T follicular helper cell (primary cell): ENCODE results near the gene NELL1.

Experiments
- DNase-seq: peaks from one replicate; pipeline ENCODE4 v3.0.0-alpha.2; 2020; ENCODE audit warnings: low read depth

NELL1 gene

DNA sequence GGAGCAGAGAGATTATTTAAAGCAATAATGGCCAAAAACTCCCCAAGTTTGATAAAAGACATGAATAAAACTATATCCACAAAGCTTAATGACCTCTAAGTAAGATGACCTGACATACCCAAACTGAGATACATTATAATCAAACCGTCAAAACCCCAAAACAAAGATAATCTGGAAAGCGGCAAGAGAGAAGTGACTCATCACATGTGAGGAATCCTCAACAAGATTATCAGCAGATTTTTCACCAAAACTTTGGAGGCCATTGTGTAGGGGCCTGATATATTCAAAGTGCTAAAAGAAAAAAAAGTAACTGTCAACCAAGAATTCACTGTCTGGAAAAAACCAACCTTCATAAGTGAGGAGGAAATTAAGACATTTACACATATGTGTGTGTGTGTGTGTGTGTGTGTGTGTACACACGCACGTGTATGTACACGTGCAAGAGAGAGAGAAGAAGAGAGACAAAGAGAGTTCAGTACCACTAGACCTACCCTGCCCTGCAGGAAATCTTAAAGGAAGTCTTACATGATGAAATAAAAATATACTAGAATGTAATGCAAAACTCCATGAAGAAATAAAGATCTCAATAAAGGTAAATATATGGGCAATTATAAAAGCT is 752.4 kb downstream of the NELL1 start:
- no peak for DNase-seq

DNA sequence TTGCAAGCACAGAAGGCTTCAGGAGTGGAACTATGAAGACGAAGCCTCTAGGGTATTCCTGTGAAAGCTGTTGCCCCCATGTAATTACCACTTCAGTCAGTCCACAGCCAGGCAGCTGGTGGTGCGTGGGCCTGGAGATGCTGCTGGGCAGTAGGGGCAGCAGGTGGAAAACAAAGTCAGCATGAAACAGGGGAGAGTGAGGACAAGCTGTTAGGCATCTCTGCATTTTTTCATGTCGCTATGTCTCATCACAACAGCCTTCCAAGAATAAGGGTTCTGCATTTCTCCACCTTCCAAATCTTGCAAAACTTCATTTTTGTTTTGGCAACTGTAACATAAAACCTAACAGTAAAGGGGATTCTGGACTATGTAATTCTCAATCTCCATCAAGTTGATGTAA is 757.5 kb downstream of the NELL1 start:
- DNase-seq, result no peak

DNA sequence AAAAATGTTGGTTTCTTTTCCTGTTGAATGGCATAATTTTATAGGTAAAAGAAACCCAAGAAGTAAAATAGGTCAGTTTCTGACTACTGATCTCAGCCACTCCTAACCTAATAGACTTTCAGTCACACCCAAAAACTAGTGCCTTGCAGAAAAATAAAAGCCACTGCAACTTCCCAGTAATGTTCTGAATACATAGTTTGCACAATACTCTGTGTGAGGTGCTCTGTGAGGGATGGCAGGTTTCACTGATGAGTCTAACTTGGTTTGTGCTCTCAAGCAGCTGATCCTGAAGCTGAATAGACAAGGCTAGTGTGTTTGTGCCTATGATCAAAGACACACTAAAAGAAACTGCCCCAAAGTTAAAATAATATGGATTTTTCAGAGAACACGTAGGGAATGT is 758.3 kb downstream of the NELL1 start:
- no peak for DNase-seq

DNA sequence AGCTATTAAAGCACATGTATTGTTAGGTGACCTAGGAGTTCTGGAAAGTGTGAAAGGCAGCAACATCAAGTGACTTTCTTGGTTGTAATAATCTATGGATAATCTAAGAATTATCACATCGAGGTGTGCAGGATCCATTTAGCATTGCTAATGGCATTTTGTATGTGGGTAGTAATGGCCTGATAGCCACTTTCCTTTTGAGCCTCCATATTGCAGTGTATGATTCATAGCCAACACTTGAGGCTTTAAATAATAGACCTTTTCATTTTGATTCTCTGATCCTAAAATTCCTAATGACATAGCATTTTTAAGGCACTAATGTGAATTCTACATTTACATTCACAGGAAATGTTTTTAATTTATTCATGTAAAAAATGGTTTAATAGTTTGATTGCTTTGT is 759.4 kb downstream of the NELL1 start:
- no peak for DNase-seq

DNA sequence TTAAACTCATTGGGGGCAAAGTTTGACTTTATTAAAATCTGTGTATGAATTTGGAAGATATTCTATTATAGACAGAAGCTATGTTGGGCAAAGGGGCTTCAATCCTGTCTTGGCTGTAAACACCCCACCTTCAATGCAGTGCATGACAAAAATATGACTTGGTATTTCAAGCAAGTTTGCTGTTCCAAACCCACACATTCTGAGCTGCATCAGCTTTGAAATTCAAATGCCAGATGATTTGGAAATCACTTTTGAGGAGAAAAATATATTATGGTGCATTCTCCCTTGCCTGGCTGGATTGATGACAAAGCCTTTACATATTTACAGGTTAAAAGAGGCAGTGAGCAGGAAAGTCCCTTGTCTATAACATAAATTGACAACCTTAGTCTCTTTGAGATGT is 760.0 kb downstream of the NELL1 start:
- no peak for DNase-seq

DNA sequence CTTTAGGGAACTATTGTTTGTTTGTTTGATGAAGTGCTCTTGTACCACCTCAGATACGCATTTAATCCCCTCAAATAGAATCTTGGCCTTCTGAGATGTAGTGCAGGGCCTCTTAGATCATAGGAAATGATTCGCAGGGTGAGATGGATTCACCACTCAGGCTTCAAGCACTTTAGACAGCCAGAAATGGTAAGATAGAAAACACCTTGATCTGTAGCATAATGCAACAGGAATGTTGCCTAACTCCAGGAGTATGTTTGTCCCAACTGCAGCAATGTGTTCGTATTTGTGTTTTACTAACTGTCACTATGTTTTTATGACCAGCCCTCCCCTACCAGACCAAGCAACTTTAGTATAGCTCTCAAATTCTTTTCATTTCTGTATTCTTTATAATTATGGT is 761.2 kb downstream of the NELL1 start:
- DNase-seq, result no peak

DNA sequence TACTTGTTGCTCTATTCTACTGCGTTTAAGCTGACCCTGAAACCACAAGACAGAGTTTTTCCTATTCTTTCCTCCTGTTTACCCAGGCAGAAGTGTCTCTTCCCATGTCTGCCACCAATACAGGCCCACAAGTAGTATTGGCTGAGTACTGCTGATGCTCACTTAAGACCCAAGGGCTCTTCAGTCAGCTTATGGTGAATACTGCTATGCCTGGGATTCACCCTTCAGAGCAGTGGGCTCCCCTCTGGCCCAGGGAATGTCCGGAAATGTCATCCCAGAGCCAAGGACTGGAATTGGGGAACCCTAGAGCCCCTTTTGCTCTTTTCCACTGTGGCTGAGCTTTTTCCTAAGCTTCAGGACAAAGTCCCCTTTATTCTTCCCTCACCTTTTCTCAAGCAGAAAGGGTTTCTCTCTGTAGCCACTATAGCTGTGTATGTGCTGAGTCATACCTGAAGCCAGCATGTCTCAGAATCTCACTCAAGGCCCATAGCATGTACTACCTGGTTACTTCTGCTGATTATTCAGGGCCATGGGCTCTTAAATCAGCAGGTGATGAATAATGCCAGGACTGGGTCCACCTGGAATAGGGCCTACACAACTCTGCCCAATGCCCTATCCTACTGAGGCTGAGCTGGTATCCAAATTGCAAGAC is 777.7 kb downstream of the NELL1 start:
- no peak for DNase-seq

DNA sequence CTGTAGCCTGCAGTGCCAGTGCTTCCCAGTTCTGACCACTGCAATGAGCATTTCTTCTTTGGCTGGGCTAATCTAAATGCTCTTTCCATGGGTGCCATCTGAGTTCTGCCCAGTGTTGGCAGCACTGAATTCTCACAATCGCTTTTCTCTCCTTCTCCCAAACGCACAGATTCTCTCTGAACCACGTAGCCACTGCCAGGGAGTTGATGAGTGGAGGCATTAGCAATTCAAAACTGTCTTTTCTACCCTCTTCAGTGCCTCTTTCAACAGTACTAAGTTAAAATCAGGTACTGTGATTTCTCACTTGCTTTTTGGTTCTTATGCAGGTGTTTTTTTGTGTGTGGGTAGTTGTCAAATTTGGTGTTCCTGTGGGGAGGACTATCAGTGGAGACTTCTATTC is 778.5 kb downstream of the NELL1 start:
- no peak for DNase-seq

DNA sequence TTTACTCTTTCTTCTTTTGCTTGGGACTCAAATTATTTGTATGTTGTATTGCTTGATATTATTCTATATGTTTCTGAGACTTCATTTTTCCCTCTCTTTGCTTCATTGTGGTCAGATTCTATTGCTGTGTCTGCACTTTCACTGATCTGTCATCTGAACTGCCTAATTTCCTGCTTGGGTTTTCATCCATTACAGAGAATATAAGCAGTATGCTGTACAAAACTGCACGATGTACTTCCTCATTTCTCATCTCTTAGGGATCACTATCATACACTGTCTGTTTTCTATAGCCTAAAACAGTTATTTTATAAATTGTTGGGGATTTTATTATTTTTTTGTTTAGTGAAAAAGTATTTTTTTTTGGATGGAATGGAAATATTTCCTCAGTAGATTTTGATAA is 786.8 kb downstream of the NELL1 start:
- no peak for DNase-seq

DNA sequence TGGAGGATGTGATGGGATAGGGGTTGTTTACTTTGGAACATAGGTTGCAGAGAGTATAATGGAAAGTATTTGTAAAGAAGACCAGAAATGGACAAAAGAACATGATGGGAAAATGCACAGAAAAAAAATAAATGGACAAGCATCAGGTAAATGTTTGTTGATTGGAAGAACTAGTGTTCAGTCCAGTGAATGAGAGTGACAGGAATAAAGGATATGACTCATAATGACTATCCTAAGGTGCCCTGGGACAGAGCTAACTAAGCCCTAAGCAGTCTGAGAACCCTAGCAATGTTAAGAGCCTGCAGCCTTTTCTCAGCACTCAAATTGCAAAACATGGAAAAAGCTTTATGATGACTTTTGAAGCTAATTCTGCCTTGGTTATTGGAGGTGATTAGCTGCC is 790.7 kb downstream of the NELL1 start:
- DNase-seq, result no peak

DNA sequence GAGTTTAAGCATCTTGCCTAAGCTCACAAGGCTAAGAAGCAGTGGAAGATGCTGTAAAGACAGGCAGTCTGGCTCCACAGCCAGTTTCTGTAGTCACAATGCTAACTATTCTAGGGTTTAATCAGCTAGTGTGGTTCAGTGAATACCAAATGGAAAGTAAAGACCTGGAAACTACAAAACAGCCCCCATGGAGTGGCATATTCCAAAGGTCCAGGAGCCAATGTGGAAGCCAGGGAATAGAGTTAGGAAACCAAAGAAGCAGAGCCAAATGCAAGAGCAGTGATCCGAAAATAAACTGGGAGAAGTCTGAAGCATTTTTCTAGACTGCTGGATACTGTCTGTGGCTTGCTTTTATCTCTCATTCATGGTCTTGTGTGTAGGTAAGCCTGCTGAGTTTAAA is 792.3 kb downstream of the NELL1 start:
- no peak for DNase-seq

DNA sequence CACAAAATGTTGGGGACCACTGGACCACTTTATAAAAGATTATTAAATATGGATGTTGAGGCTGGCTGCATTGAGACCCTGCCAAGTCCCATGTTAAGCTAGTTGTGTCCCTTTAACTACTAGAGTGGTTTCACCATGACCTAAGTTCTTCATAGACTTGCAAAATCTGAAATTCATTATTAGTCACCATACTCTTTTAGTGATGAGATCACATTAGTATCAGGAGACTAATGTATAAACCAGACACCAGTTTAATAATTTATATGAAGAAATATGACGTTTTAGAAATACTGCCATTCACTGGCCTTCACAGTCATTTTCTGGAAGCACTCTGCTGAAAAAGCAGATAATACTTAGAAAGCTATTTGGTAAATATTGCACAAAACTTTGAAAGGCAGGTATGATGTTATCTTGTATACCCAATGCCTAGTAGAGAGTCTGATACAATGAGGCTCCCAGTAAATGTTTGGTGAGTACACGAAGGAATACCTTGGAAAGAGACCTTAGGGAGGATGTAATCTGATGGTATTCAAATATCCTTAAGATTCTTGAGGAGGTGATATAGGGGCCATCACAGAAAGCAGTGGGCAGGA is 795.3 kb downstream of the NELL1 start:
- DNase-seq, result no peak

DNA sequence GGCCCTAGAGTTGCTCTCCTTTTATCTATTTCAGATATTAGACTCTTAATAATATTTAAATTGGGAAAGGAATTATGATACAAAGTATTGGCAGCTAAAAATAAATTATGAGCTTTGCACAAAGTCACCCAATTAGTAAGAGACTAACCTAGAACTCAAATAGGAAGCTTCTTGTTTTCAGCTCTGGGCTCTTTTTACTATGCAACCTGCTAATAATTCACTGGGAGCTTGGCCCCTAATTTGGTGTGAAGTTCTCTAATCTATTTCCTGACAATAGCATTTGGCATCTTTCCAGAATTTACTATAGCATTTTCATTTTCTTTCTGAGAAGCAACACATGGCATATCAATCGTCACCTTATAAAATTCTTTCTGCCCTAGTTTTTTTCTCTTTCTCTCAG is 795.8 kb downstream of the NELL1 start:
- no peak for DNase-seq

DNA sequence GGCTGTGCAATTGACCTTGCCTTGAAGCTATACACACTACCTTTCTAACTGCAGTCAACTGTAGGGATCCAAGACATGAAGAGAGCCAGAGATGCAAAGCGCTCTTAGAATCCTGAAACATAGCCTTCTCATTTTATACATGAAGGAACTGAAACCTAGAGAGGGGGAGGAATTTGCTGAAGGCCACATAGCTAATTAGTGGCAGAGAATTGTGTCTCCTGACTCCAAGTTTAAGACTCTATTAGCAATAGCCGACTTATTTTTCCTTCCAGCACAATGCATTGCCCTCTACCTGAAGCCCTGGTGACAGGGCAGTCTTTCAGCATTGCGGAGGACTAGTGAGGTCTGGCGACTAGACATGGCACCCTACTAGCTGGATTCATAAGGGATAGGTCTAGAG is 796.5 kb downstream of the NELL1 start:
- DNase-seq, result no peak

DNA sequence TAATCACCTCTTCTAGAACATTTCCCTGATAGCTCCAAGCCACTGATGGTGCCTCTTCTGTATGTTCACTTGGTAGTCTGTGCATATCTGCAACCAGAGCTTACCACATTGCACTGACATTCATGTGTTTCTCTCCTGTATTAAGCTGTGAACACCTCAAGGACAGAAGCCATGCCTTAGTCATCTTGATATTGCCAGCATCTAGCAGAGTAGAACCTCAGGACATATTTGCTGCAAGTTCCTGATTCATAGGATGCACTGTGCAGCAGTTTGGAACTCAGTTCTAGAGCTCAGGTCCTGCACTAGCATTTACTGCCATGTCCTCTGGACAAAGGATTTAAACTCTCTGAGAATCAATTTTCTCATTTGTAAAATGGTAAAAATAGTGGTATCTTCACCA is 801.1 kb downstream of the NELL1 start:
- no peak for DNase-seq

DNA sequence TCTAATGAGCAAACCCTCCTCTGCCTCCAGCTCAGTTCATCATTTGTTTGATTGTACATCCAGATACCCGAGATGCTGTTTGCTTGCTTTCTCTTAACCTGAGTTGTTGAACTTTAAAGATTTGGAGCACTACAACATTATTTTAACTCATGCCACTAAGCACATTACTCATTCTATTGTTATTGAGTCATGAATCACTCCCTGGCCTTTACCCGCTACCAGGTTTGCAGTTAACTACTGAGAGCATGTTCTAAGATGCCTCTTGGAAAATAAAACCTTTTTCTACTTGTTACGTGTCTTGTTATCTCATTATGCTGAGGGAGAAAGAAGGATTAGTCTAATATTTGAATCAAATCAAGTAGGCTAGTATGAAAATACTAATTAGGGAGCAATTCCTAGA is 802.9 kb downstream of the NELL1 start:
- no peak for DNase-seq

DNA sequence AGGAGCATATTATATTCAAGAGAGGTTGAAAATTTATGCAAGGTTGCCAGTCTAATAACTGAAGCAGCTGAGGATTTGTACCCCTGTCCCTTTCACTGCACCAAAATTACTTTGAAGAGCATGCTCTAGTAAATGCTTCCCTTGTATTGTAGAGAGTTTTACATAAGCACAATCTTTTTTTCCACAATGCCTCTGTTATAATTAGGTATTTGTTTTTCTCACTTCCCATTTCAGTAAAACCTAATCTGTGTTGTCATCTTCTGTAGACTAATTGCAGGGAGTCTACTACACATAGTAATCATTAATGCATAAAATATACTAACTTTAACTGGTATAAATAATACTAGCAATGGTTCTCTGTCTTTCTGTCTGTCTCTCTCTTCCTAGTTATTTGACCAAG is 805.1 kb downstream of the NELL1 start:
- no peak for DNase-seq

DNA sequence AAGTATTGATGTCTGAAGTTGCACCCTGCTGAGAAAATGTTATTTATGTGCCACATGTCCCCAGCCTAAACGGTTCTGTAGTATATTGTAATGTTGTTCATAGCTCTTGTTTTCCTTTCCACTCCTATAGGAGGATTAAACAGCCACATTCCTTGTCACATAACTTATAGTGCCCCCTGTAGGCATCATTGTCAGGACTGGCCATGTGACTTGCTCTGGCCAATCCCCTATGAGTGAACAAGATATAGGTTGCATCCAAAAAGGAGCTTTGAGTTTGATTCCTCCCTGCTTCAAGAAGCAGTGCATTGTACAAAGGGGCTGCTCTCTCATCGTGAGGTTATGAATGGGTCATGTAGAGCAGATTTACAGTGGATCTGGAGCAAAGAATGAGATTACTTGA is 805.9 kb downstream of the NELL1 start:
- DNase-seq, result no peak

DNA sequence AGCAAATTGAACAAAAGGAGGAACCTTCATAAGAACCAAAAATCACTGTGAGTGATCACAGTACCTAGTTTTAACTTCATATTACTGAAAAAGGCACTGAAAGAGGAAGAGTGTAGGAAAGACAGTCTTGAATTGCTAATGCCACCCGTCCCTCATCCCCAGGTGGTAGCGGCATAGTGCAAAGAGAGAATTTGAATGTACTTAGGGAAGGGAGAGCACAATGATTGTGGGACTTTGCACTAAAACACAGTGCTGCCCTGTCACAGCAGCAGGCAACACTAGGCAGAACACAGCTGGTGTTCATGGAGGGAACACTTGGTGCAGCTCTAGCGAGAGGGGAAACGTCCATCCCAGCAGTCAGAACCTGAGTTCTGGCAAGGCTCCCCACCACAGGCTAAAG is 807.2 kb downstream of the NELL1 start:
- DNase-seq, result no peak

DNA sequence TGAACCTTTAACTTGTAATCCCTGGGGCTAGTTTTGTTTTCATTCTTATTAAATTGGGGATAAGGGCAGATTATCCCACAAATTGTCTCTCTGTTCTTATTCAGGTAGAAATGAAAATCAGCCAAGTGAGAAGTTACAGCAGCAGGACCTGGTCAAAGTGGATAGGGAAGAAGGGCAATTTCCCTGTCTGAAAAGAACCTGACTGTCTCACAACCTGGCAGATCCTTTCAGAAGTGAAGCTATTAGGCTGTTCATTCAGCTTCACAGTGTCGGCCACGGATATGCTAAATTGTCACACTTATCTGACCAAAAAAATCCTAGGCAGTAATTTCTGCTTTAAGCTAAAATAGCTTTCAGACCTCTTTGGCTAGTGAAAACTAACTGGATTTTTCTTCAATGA is 810.9 kb downstream of the NELL1 start:
- DNase-seq, result no peak

DNA sequence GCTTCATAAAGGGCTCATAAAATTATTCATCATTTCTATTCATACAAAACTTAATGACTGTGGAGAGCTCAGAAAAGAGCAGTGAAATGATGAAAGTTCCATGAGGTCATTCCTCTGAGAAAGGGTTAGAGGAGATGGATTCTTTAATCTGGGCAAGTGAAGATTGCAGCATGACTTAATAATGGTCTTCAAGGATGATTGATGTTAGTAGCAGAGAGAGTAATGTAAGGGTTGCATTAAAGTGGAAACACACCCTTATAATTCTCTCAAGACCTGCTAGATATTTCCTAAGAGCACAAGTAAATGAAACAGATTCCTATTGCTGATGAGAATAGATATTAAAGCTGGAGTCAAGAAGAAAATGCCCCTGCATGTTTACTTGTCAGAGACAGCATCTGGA is 811.9 kb downstream of the NELL1 start:
- no peak for DNase-seq

DNA sequence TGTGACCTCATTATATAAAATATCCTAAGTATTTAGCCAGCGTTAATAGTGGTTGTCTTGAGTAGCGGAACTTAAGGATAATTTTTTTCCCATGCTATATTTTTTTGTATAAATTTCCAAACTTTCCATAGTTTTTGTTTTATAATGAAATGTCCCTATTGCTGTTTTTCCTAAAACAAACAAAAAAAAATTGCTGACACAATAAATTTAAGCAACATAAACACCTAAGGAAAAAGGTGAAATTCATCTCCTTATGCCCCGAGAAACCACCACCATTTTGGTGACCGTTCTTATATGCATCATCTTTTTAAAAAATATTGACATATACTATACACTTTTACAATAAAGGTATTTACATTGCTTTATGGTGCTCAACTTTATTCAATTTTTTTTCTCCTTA is 814.7 kb downstream of the NELL1 start:
- DNase-seq, result no peak

DNA sequence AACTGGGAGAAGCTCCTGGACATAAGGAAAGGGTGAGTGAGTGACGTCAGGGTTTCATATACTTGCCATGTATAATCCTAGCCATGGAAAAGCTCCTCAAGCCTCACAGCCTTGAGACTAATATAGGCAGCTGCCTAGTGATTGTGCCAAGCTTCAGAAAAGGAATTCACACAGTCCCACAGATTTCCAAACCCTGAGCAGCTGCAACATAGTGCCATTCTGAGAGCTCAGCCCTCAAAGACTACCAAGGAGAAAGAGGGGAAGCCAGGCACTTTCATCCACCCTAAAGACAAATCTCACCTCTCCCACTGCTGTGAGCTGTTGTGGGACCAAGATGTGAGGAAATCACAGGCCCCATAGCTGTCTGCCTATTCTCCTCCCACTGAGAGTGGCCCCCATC is 815.6 kb downstream of the NELL1 start:
- DNase-seq, result no peak

DNA sequence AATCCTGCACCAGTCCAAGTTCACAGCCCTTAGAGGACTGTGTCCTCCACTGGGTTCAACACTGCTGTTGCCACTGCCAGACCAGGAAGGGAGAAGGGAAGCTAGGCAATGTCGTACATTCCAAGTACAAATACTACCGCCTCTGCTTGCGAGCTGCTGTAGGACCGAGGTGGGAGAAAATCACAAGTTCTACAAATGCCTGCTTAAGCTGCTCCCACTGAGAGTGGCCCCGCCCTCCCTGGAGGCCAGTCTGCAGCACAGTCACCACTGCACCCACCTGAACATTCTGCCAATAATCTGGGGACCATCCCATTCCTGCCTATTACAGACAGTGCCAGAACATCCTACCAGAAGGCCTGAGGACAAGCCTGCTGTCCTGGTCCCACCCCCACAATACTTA is 816.0 kb downstream of the NELL1 start:
- no peak for DNase-seq
